Measurements from ENCODE around the gene IFIT2. TPM values are rescaled to one million over a fixed set of nuclear protein-coding genes. Genes with fewer than 3 reads are reported as not detected.

Gene IFIT2
- total RNA-seq, 4 donors from 2014 or later: 0.26 to 3.0 (median 1.5) TPM

DNA sequence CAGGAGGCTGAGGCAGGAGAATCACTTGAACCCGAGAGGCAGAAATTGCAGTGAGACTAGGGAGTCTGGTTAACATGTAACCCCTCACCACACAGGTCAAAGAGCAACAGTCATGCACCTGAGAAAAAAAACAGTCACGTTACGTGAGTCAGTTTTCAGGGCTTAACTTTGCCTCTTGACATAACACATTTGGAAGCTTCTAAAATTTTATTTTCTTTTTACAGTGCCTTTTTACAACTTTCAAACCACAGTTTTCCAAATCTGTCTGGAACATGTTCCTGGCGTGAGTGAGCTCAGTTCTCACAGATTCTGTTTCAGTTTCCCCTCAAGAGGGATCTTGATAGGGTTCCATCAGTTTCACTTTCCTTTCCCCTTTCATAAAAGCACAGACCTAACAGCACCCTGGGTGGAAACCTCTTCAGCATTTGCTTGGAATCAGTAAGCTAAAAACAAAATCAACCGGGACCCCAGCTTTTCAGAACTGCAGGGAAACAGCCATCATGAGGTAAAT, 30.3 kb downstream of the IFIT2 start:
- no peak for TF ChIP-seq POLR2A (IDR thresholded peaks at IDR 0.05)
- TF ChIP-seq, protein P1, sequence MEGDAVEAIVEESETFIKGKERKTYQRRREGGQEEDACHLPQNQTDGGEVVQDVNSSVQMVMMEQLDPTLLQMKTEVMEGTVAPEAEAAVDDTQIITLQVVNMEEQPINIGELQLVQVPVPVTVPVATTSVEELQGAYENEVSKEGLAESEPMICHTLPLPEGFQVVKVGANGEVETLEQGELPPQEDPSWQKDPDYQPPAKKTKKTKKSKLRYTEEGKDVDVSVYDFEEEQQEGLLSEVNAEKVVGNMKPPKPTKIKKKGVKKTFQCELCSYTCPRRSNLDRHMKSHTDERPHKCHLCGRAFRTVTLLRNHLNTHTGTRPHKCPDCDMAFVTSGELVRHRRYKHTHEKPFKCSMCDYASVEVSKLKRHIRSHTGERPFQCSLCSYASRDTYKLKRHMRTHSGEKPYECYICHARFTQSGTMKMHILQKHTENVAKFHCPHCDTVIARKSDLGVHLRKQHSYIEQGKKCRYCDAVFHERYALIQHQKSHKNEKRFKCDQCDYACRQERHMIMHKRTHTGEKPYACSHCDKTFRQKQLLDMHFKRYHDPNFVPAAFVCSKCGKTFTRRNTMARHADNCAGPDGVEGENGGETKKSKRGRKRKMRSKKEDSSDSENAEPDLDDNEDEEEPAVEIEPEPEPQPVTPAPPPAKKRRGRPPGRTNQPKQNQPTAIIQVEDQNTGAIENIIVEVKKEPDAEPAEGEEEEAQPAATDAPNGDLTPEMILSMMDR (IDR thresholded peaks at IDR 0.05): no peak
- no peak for DNase-seq
- peak overlapping the region; percentile 11 to 57 (median 32) for H3K4me3 ChIP-seq
- peaks cover 0 to under 1% (median 0%) of the 10 kb centered on the region in 3 donors for H3K36me3 ChIP-seq
- intact Hi-C loops (cut with DNase I): no loop called here
- H3K9me3 ChIP-seq: no peaks in the 10 kb centered on the region
- WGBS, 2 donors: 3 to 10% methylated on average over 5 of the region's 5 CpGs
- H3K4me1 ChIP-seq: peaks cover 26 to 82% (median 46%) of the 10 kb centered on the region in 3 donors
- no peaks in the 10 kb centered on the region for H3K27me3 ChIP-seq
- peak overlapping the region; percentile 68 to 80 (median 76) for H3K27ac ChIP-seq

DNA sequence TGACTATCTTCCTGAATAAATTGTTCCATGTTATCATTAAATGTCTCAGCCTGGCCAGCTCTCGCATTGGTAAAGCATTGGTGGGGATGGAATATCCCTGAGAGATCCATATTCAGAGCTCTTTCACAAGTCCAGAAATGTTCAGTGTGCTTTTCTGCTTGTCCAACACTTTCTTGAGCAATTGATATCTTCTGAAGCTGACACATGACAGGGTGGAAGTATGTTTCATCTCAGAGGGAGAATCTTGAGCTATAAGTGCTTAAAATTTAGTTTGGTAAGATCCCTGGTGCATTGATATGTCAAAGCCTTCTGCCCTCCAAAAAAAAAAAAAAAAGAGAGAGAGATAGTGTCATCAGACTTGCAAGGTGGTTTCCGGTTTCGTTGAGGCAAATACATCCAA, 33.4 kb downstream of the IFIT2 start:
- intact Hi-C loops (cut with DNase I): no loop called here
- H3K4me1 ChIP-seq: peaks cover 21 to 57% (median 34%) of the 10 kb centered on the region in 3 donors
- WGBS, 2 donors: 90 to 94% methylated on average over 3 of the region's 3 CpGs
- no peak for DNase-seq
- H3K4me3 ChIP-seq: no peak overlapping the region
- H3K36me3 ChIP-seq: peaks cover 0 to 25% (median 0%) of the 10 kb centered on the region in 3 donors
- TF ChIP-seq, protein P1 (IDR thresholded peaks at IDR 0.05): no peak
- TF ChIP-seq POLR2A (IDR thresholded peaks at IDR 0.05): no peak
- H3K27me3 ChIP-seq: no peaks in the 10 kb centered on the region
- H3K27ac ChIP-seq: no peak overlapping the region
- no peaks in the 10 kb centered on the region for H3K9me3 ChIP-seq

DNA sequence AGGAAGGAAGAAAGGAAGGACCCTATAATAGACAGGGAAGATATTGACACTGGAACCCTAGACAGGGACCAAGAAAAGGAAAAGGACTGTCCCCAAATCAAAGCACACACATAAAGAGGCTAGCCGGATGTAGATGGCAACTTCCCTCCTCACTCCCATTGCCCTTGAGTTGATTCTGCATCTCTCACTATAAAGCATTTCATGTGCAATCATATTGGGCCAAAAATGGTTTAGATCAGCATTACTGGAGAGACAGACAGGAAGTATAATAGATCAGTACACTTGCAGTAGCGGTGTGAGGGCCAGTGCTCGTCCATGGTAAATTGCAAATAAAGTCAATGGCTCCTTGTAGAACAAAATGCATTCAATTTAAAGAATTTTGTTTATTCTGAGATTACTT, 34.4 kb downstream of the IFIT2 start:
- H3K27me3 ChIP-seq: no peaks in the 10 kb centered on the region
- peaks cover 0 to 25% (median 0%) of the 10 kb centered on the region in 3 donors for H3K36me3 ChIP-seq
- no peak for TF ChIP-seq POLR2A (IDR thresholded peaks at IDR 0.05)
- TF ChIP-seq, protein P1 (IDR thresholded peaks at IDR 0.05): no peak
- intact Hi-C loops (cut with DNase I): no loop called here
- H3K4me3 ChIP-seq: no peak overlapping the region
- H3K27ac ChIP-seq: no peak overlapping the region
- 86 to 87% methylated on average over 3 of the region's 3 CpGs for WGBS, 2 donors
- H3K4me1 ChIP-seq: peaks cover 21 to 49% (median 27%) of the 10 kb centered on the region in 3 donors
- no peaks in the 10 kb centered on the region for H3K9me3 ChIP-seq
- no peak for DNase-seq

DNA sequence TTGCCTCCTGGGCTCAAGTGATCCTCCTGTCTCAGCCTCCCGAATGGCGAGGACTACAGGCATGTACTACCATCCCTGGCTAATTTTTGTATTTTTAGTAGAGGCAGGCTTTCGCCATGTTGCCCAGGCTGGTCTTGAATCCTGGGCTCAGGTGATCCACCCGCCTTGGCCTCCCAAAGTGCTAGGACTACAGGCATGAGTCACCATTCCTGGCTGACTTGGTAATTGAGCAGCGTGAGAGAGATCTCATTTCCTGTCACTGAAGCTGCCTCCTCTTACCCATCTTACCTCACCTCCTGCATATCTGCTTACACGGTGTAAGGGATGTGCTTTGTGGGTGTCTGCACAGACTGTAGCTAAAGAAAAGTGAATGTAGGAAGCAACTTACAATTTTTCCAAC, 35.6 kb downstream of the IFIT2 start:
- Histone ChIP-seq H3K4me1 (peaks cover 18 to 41% (median 27%) of the 10 kb centered on the region in 3 donors), H3K4me3 (no peak overlapping the region), H3K27me3 (no peaks in the 10 kb centered on the region), H3K36me3 (peaks cover 0 to 25% (median 0%) of the 10 kb centered on the region in 3 donors), H3K9me3 (no peaks in the 10 kb centered on the region), H3K27ac (no peak overlapping the region)
- intact Hi-C loops (cut with DNase I): no loop called here
- no peak for TF ChIP-seq POLR2A (IDR thresholded peaks at IDR 0.05)
- TF ChIP-seq, protein P1 (IDR thresholded peaks at IDR 0.05): no peak
- WGBS, 2 donors: 60 to 63% methylated on average over 6 of the region's 6 CpGs
- DNase-seq: no peak

DNA sequence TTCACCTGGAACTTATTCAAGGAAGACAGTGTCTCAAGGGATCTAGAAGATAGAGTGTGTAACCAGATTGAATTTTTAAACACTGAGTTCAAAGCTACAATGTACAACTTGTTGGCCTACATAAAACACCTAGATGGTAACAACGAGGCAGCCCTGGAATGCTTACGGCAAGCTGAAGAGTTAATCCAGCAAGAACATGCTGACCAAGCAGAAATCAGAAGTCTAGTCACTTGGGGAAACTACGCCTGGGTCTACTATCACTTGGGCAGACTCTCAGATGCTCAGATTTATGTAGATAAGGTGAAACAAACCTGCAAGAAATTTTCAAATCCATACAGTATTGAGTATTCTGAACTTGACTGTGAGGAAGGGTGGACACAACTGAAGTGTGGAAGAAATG, 36.9 kb downstream of the IFIT2 start:
- H3K9me3 ChIP-seq: no peaks in the 10 kb centered on the region
- intact Hi-C loops (cut with DNase I): no loop called here

More for the DNA sequence above, 36.9 kb downstream of the IFIT2 start:
- Histone ChIP-seq H3K27ac (no peak overlapping the region), H3K4me1 (peaks cover 6 to 34% (median 15%) of the 10 kb centered on the region in 3 donors), H3K4me3 (no peak overlapping the region), H3K27me3 (no peaks in the 10 kb centered on the region), H3K36me3 (peaks cover 0 to 25% (median 0%) of the 10 kb centered on the region in 3 donors)
- DNase-seq: no peak
- TF ChIP-seq, protein P1 (IDR thresholded peaks at IDR 0.05): no peak
- no peak for TF ChIP-seq POLR2A (IDR thresholded peaks at IDR 0.05)
- 97 to 98% methylated on average over 3 of the region's 3 CpGs for WGBS, 2 donors

Measured in esophagus squamous epithelium (tissue), 5 donors.